C4-2B (cell line): Measurements from ENCODE around the gene SLAMF8.

Experiments used
- H3K27ac ChIP-seq: fragments of 450-650 bp; 2 replicates; pipeline ENCODE4 v1.5.1; 2017
- CTCF ChIP-seq: fragments of 450-650 bp; conservative IDR thresholded peaks from 2 replicates; pipeline ENCODE4 v1.5.1; 2017; ENCODE audit warnings: mild to moderate bottlenecking
- ZFX ChIP-seq: fragments of 450-650 bp; IDR thresholded peaks from 2 replicates; pipeline ENCODE4 v1.6.1; 2017

SLAMF8 gene

DNA sequence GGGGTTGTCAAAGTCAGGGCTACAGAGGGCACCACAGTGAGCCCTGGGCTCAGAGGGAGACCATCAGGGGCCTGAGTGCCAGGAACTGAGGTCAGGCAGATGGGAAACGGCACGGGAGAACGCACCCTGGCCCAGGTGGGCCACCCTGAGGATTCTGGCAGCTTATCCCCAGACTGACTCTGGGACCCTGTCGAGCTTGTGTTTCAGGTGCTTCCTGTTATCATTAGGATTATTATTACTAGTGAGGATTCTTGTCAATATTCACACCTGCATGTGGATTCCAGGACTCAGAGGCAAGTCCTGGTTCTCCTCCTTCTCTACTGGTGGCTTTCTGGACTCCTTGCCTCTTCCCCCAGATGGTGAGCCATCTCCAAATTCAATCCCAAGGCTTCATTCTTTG, 20.6 kb downstream of the SLAMF8 start:
- no peak for TF ChIP-seq ZFX
- TF ChIP-seq CTCF: no peak

GRCh38 chr1:159848326-159848725, 21.7 kb downstream of the SLAMF8 start:
- TF ChIP-seq ZFX (no peak), CTCF (no peak)
- no peak overlapping the region for H3K27ac ChIP-seq

More for the DNA sequence above, 20.6 kb downstream of the SLAMF8 start:
- no peak overlapping the region for H3K27ac ChIP-seq

- no peak overlapping the region for H3K27ac ChIP-seq
- TF ChIP-seq ZFX: no peak
- TF ChIP-seq CTCF: no peak
These were observed 23.1 kb downstream of the SLAMF8 start for GRCh38 chr1:159849626-159850366.

DNA sequence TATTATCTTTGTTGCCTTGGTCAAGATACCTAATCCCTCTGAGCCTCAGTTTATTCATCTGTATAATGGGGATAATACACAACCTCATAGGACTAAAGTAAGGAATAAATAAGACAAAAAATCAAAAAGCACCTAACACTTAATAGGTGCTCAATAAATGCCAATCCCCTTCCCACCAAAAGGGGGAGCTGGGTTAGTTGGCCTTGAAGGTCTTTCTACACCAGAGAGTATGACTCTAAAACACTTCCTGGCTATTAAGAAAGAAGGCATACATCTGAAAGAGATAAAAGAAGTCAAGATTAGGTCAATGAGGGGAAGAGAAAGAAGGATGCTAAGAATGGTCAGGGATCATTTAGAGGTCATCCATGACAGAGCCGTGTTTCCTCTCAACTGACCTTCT, 24.7 kb downstream of the SLAMF8 start:
- TF ChIP-seq CTCF (peak; percentile 30), ZFX (no peak)
- H3K27ac ChIP-seq: no peak overlapping the region

DNA sequence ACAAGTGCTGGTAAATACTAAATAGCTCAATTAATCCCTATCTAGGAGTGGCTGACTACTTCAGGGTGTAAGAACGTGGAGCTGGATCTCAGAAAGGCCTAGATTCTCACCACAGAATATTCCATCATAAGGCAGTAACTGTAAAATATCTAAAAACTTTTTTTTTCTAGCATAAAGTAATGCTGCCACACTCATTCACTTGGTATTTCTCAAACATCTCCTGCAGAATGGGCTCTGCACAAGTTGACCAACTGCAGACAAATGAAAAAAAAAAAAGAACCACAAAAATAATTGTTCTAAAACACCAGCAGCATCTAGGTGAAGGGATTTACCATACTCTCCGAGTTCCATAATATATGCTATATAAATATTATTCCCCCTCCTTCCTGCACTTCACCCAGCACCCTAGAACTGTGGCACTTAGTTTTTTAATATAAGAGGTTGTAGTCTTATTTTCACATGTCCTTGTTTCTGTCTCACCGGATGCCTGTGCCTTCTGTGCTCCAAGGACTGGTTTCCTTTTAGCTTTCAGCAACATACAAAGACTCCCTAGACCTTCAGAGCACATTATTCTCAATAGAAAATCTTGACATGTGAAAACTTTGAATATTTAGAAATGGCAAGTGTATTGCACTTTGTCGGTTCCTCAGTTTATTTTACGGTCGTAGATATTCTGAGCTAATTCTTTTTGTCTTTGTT, 26.9 kb downstream of the SLAMF8 start:
- TF ChIP-seq CTCF: no peak
- TF ChIP-seq ZFX: no peak
- H3K27ac ChIP-seq: no peak overlapping the region

- TF ChIP-seq ZFX (no peak), CTCF (no peak)
- H3K27ac ChIP-seq: no peak overlapping the region
These were observed 27.5 kb downstream of the SLAMF8 start for GRCh38 chr1:159854116-159854692.

- H3K27ac ChIP-seq: no peak overlapping the region
These were observed 28.1 kb downstream of the SLAMF8 start for GRCh38 chr1:159854693-159855192.

More at GRCh38 chr1:159854693-159855192, 28.1 kb downstream of the SLAMF8 start:
- TF ChIP-seq ZFX (no peak), CTCF (no peak)
